Activated CD4-positive, CD25-positive, alpha-beta regulatory T cell treated with anti-CD3 and anti-CD28 coated beads, Interleukin-2, amount 50 U/mL, for 24 hours (primary cell): Measurements from ENCODE around the gene PALD1.

ENCODE experiments used
- ATAC-seq, 2 donors: fragments of 150-1000 bp; cut with Tn5 transposase; one replicate each; pipeline ENCODE4 v1.10.0; 2021; ENCODE audit warnings: mild to moderate bottlenecking in 1 of 2, moderate library complexity in 1 of 2

Gene PALD1

GRCh38 chr10:70615784-70616522, 137.4 kb downstream of the PALD1 start:
- ATAC-seq, result no peak

- ATAC-seq, result no peak
Measured at GRCh38 chr10:70616761-70617160, 138.2 kb downstream of the PALD1 start.
